IMR-90 (cell line): Measurements from ENCODE around the gene PNPLA2. TPM values are rescaled to one million over a fixed set of nuclear protein-coding genes. Genes with fewer than 3 reads are reported as not detected.

ENCODE experiments used
- ATAC-seq: fragments of 200-7000 bp; cut with Tn5 transposase; 2 replicates; pipeline ENCODE4 v1.9.1; 2020; ENCODE audit warnings: low read depth, mild to moderate bottlenecking, moderate library complexity
- BruUV-seq: library from RNA; stranded (reverse); fragments of 400-500 nt; replicated peaks from 2 replicates; lab custom pipeline; 2021; lab: Mats Ljungman, UMichigan
- CTCF ChIA-PET: fragments of 300-600 bp; formaldehyde crosslinking; extraction: SDS; loops from one replicate; lab custom pipeline; 2021; ENCODE audit warnings: antibody characterized with exemption; lab: Yijun Ruan, JAX
- POLR2A ChIA-PET: fragments of 300-600 bp; sonication (Branson Sonifier 250); formaldehyde crosslinking; loops from one replicate; lab custom pipeline; 2022; ENCODE audit warnings: antibody characterized with exemption; ENCODE audit not compliant: unreplicated experiment; lab: Charles Lee
- DNase-seq: peaks from one replicate; pipeline ENCODE4 v3.0.0; 2013
- H2AFZ ChIP-seq: replicated peaks from 2 replicates; pipeline ENCODE3; 2013; ENCODE audit warnings: low read length, mild to moderate bottlenecking; ENCODE audit not compliant: poor library complexity
- H2AK5ac ChIP-seq: 2 replicates; pipeline ENCODE4 v1.6.1; 2013; ENCODE audit warnings: low read depth, low read length, inconsistent platforms
- H2AK9ac ChIP-seq: replicated peaks from 2 replicates; pipeline ENCODE3; 2013; ENCODE audit warnings: mild to moderate bottlenecking, low read depth, low read length, moderate library complexity; ENCODE audit not compliant: poor library complexity
- H2BK120ac ChIP-seq: 2 replicates; pipeline ENCODE4 v1.6.1; 2013; ENCODE audit warnings: low read depth, low read length, inconsistent platforms
- H2BK15ac ChIP-seq: 3 replicates; pipeline ENCODE4 v1.6.1; 2013; ENCODE audit warnings: low read depth, low read length, inconsistent platforms
- H2BK20ac ChIP-seq: 2 replicates; pipeline ENCODE4 v1.6.1; 2013; ENCODE audit warnings: low read depth, mild to moderate bottlenecking, inconsistent platforms, low read length, moderate library complexity
- H2BK5ac ChIP-seq: 2 replicates; pipeline ENCODE4 v1.6.1; 2013; ENCODE audit warnings: mild to moderate bottlenecking, low read depth, low read length, inconsistent platforms; ENCODE audit not compliant: poor library complexity, severe bottlenecking
- H3K14ac ChIP-seq: replicated peaks from 2 replicates; pipeline ENCODE4 v1.6.1; 2013; ENCODE audit warnings: low read depth, low read length, inconsistent platforms
- H3K18ac ChIP-seq: 2 replicates; pipeline ENCODE4 v1.6.1; 2013; ENCODE audit warnings: low read depth, low read length, control low read depth
- H3K23ac ChIP-seq: 2 replicates; pipeline ENCODE4 v1.6.1; 2013; ENCODE audit warnings: low read depth, low read length, inconsistent platforms
- H3K27ac ChIP-seq: 2 replicates; pipeline ENCODE4 v1.5.1; 2013; ENCODE audit warnings: mild to moderate bottlenecking, control low read depth, low read length; ENCODE audit not compliant: insufficient read depth
- H3K27me3 ChIP-seq: 2 replicates; pipeline ENCODE4 v1.6.1; 2013; ENCODE audit warnings: low read length; ENCODE audit not compliant: control insufficient read depth, insufficient read depth
- H3K36me3 ChIP-seq: 2 replicates; pipeline ENCODE4 v1.6.1; 2013; ENCODE audit warnings: low read length, mixed read lengths; ENCODE audit not compliant: control insufficient read depth, insufficient read depth
- H3K4ac ChIP-seq: 2 replicates; pipeline ENCODE4 v1.6.1; 2013; ENCODE audit warnings: low read depth, low read length, inconsistent platforms
- H3K4me1 ChIP-seq: 2 replicates; pipeline ENCODE4 v1.6.1; 2013; ENCODE audit warnings: low read length, mixed read lengths; ENCODE audit not compliant: control insufficient read depth, insufficient read depth
- H3K4me2 ChIP-seq: 2 replicates; pipeline ENCODE4 v1.6.1; 2013; ENCODE audit warnings: low read depth, mild to moderate bottlenecking, control low read depth, low read length, moderate library complexity
- H3K4me3 ChIP-seq: 2 replicates; pipeline ENCODE4 v1.5.1; 2013; ENCODE audit warnings: low read depth, mild to moderate bottlenecking, control low read depth, low read length, moderate library complexity; ENCODE audit not compliant: insufficient read depth
- H3K56ac ChIP-seq: 2 replicates; pipeline ENCODE4 v1.6.1; 2013; ENCODE audit warnings: low read length, inconsistent platforms; ENCODE audit not compliant: insufficient read depth; ENCODE audit errors: extremely low read depth
- H3K79me1 ChIP-seq, 2 experiments: 2 replicates each; pipeline ENCODE4 v1.6.1; 2013; ENCODE audit warnings: low read length in 2 of 2, inconsistent platforms in 1 of 2, low read depth in 1 of 2
- H3K9ac ChIP-seq: 2 replicates; pipeline ENCODE4 v1.6.1; 2013; ENCODE audit warnings: low read depth, low read length, control low read depth
- H3K9me1 ChIP-seq: 2 replicates; pipeline ENCODE4 v1.6.1; 2013; ENCODE audit warnings: low read length, inconsistent platforms; ENCODE audit not compliant: insufficient read depth
- H3K9me3 ChIP-seq: 2 replicates; pipeline ENCODE4 v1.6.1; 2013; ENCODE audit warnings: low read length; ENCODE audit not compliant: control insufficient read depth, insufficient read depth
- H4K20me1 ChIP-seq: 2 replicates; pipeline ENCODE4 v1.6.1; 2013; ENCODE audit warnings: low read length, inconsistent platforms; ENCODE audit not compliant: insufficient read depth
- H4K5ac ChIP-seq: 2 replicates; pipeline ENCODE4 v1.6.1; 2013; ENCODE audit warnings: mild to moderate bottlenecking, low read depth, low read length, control low read depth
- H4K8ac ChIP-seq, 2 experiments: 2 replicates each; pipeline ENCODE4 v1.6.1; 2013; ENCODE audit warnings: low read depth in 2 of 2, low read length in 2 of 2, control low read depth in 1 of 2, inconsistent platforms in 1 of 2
- H4K91ac ChIP-seq: 2 replicates; pipeline ENCODE4 v1.6.1; 2013; ENCODE audit warnings: low read depth, low read length, inconsistent platforms; ENCODE audit not compliant: insufficient read depth
- BHLHE40 ChIP-seq: fragments of 150-350 bp; IDR thresholded peaks from 2 replicates; pipeline ENCODE4 v1.6.1; 2016; ENCODE audit warnings: mild to moderate bottlenecking, low read depth, low read length
- CEBPB ChIP-seq: IDR thresholded peaks from 2 replicates; pipeline ENCODE4 v1.6.1; 2012; ENCODE audit warnings: low read depth, low read length, improper control_type of control experiment
- CTCF ChIP-seq: conservative IDR thresholded peaks from 2 replicates; pipeline ENCODE4 v1.5.1; 2012; ENCODE audit warnings: mild to moderate bottlenecking, low read depth, low read length, improper control_type of control experiment
- MAFK ChIP-seq: IDR thresholded peaks from 2 replicates; pipeline ENCODE4 v1.6.1; 2012; ENCODE audit warnings: low read depth, low read length, improper control_type of control experiment
- MAZ ChIP-seq: IDR thresholded peaks from 2 replicates; pipeline ENCODE4 v1.6.1; 2012; ENCODE audit warnings: low read depth, mild to moderate bottlenecking, low read length, improper control_type of control experiment, moderate library complexity, borderline replicate concordance
- MXI1 ChIP-seq: IDR thresholded peaks from 2 replicates; pipeline ENCODE4 v1.6.1; 2012; ENCODE audit warnings: low read depth, mild to moderate bottlenecking, low read length, moderate library complexity, borderline replicate concordance
- NFE2L2 ChIP-seq: fragments of 150-350 bp; IDR thresholded peaks from 2 replicates; pipeline ENCODE4 v1.6.1; 2016; ENCODE audit warnings: low read depth, mild to moderate bottlenecking, low read length
- POLR2A ChIP-seq: IDR thresholded peaks from 2 replicates; pipeline ENCODE4 v1.6.1; 2012; ENCODE audit warnings: mild to moderate bottlenecking, low read depth, low read length
- RAD21 ChIP-seq: IDR thresholded peaks from 2 replicates; pipeline ENCODE4 v1.6.1; 2012; ENCODE audit warnings: low read length, improper control_type of control experiment
- RCOR1 ChIP-seq: IDR thresholded peaks from 2 replicates; pipeline ENCODE4 v1.6.1; 2012; ENCODE audit warnings: mild to moderate bottlenecking, low read length, improper control_type of control experiment; ENCODE audit not compliant: insufficient replicate concordance
- RFX5 ChIP-seq: IDR thresholded peaks from 2 replicates; pipeline ENCODE4 v1.8.0; 2012; ENCODE audit warnings: low read depth, mild to moderate bottlenecking, low read length, moderate library complexity
- SMC3 ChIP-seq: fragments of 150-350 bp; IDR thresholded peaks from 2 replicates; pipeline ENCODE4 v1.6.1; 2016; ENCODE audit warnings: low read depth, mild to moderate bottlenecking, antibody characterized with exemption, low read length, moderate library complexity
- USF2 ChIP-seq: fragments of 150-350 bp; IDR thresholded peaks from 2 replicates; pipeline ENCODE4 v1.6.1; 2017; ENCODE audit warnings: mild to moderate bottlenecking, antibody characterized with exemption, low read length, low read depth
- WGBS, 2 experiments: methylation state at CpG; one replicate each; pipeline versions ENCODE4 v1.1.5 to v1.1.7; 2013; ENCODE audit warnings: missing lambda C conversion rate in 2 of 2; ENCODE audit not compliant: insufficient read length in 1 of 2; ENCODE audit errors: extremely low coverage in 2 of 2; 5-methylcytosine and 5-hydroxymethylcytosine counted together
- dilution Hi-C: fragments of 300-500 bp; cut with HindIII; formaldehyde crosslinking; loops from one replicate; pipeline ENCODE4 v1.14.3; 2018; ENCODE audit warnings: low sequenced_read_pairs; ENCODE audit not compliant: unreplicated experiment
- in situ Hi-C: fragments of 300-500 bp; cut with MboI; formaldehyde crosslinking; loops from 3 replicates; pipeline ENCODE4 v1.14.3; 2019; ENCODE audit warnings: low sequenced_read_pairs, inconsistent platforms, mixed read lengths
- intact Hi-C: fragments of 100-400 bp; cut with micrococcal nuclease; formaldehyde crosslinking; loops from 2 replicates; pipeline ENCODE4 v1.10.0; 2022
- polyA plus RNA-seq, 3 experiments: library from polyadenylated mRNA; depleted of rRNA; stranded (reverse); fragments of >200 nt; gene quantifications; 2 replicates each; pipeline ENCODE4 v1.2.3, GENCODE V29; 2012; ENCODE audit warnings: low replicate concordance in 1 of 3
- total RNA-seq: library from RNA; depleted of rRNA; stranded (reverse); fragments of >200 nt; gene quantifications from 2 replicates; pipeline ENCODE4 v1.2.3, GENCODE V29; 2012

The PNPLA2 gene
- total and polyA plus RNA-seq, 2 of the 4 experiments (the other 2 are of a cell fraction) = 7.0 to 94.3 TPM

- dilution Hi-C loops = no loop called here
- Histone ChIP-seq H2AK5ac (no peak overlapping the region), H3K9me3 (no peaks in the 10 kb centered on the region), H2BK5ac (no peak overlapping the region), H2BK15ac (no peak overlapping the region), H2BK120ac (no peak overlapping the region), H3K56ac (no peak overlapping the region), H3K9me1 (peaks cover 8% of the 10 kb centered on the region; the same call in 1 of the 2 replicates), H4K5ac (no peak overlapping the region), H3K14ac (no peak overlapping the region), H3K27me3 (no peaks in the 10 kb centered on the region), H2BK20ac (no peak overlapping the region), H2AK9ac (no peak overlapping the region), H3K23ac (no peak overlapping the region), H4K91ac (no peak overlapping the region), H3K4me2 (no peak overlapping the region), H3K9ac (no peak overlapping the region), H3K4me1 (peaks cover 16% of the 10 kb centered on the region), H3K18ac (no peak overlapping the region), H4K20me1 (peaks cover 40% of the 10 kb centered on the region), H3K4me3 (no peak overlapping the region), H4K8ac (no peak overlapping the region), H3K27ac (no peak overlapping the region), H3K79me1 (peaks cover 24 to 41% of the 10 kb centered on the region in 2 experiments), H2AFZ (no peak overlapping the region), H3K36me3 (peaks cover 25% of the 10 kb centered on the region), H3K4ac (no peak overlapping the region)
- POLR2A ChIA-PET = no interaction called here
- BruUV-seq = no TSS peak
- DNase-seq (no peak), ATAC-seq (no peak)
- WGBS, 2 experiments = no CpG with 5 or more reads among the region's 11 CpGs
- in situ Hi-C loops = no loop called here
- intact Hi-C loops = no loop called here
- CTCF ChIA-PET = no interaction called here
- TF ChIP-seq MXI1 = no peak
- no peak for TF ChIP-seq BHLHE40
- TF ChIP-seq RAD21 = no peak
- no peak for TF ChIP-seq POLR2A
- TF ChIP-seq CTCF = no peak
- no peak for TF ChIP-seq CEBPB
- TF ChIP-seq RFX5 = no peak
- no peak for TF ChIP-seq NFE2L2
- TF ChIP-seq USF2 = no peak
- no peak for TF ChIP-seq MAZ
- no peak for TF ChIP-seq MAFK
- TF ChIP-seq SMC3 = no peak
- no peak for TF ChIP-seq RCOR1
Observed at GRCh38 chr11:816433-816779, 2.3 kb upstream of the PNPLA2 start.
